A673 (cell line): ENCODE measurements around the gene CFAP61. TPM values are rescaled to one million over a fixed set of nuclear protein-coding genes. Genes with fewer than 3 reads are reported as not detected.

Experiments
- BruUV-seq: library from RNA; stranded (reverse); fragments of 400-500 nt; replicated peaks from 2 replicates; lab custom pipeline; 2021; lab: Mats Ljungman, UMichigan
- CTCF ChIA-PET: fragments of 300-600 bp; sonication (Branson Sonifier 250); formaldehyde crosslinking; loops from one replicate; lab custom pipeline; 2022; ENCODE audit warnings: antibody characterized with exemption; lab: Charles Lee
- POLR2A ChIA-PET: fragments of 300-600 bp; sonication (Branson Sonifier 250); formaldehyde crosslinking; loops from one replicate; lab custom pipeline; 2022; ENCODE audit warnings: antibody characterized with exemption; ENCODE audit not compliant: low non-redundant PET; lab: Charles Lee
- DNase-seq: peaks from one replicate; pipeline ENCODE4 v3.0.0-alpha.2; 2015; ENCODE audit warnings: low spot score
- H3K27ac ChIP-seq: fragments of 200-600 bp; sonication (generic); 2 replicates; pipeline ENCODE4 v1.5.1; 2016; ENCODE audit warnings: mixed run types, low read depth, mild to moderate bottlenecking, mixed read lengths, antibody characterized with exemption, low read length; ENCODE audit not compliant: poor library complexity, severe bottlenecking
- H3K27me3 ChIP-seq: fragments of 200-600 bp; sonication (generic); replicated peaks from 2 replicates; pipeline ENCODE4 v1.6.1; 2017; ENCODE audit warnings: mixed run types, low read depth, mild to moderate bottlenecking, mixed read lengths, antibody characterized with exemption, low read length; ENCODE audit not compliant: insufficient read depth, poor library complexity
- H3K36me3 ChIP-seq: fragments of 200-600 bp; sonication (generic); 2 replicates; pipeline ENCODE4 v1.6.1; 2016; ENCODE audit warnings: mixed run types, mild to moderate bottlenecking, mixed read lengths, antibody characterized with exemption, low read length; ENCODE audit not compliant: insufficient read depth, poor library complexity, severe bottlenecking
- H3K4me1 ChIP-seq: fragments of 200-600 bp; sonication (generic); 2 replicates; pipeline ENCODE4 v1.6.1; 2017; ENCODE audit warnings: mixed run types, mild to moderate bottlenecking, mixed read lengths, antibody characterized with exemption, low read length; ENCODE audit not compliant: insufficient read depth, poor library complexity, severe bottlenecking
- H3K4me3 ChIP-seq: fragments of 200-600 bp; sonication (generic); 2 replicates; pipeline ENCODE4 v1.5.1; 2016; ENCODE audit warnings: low read depth, mixed run types, mild to moderate bottlenecking, mixed read lengths, low read length; ENCODE audit not compliant: poor library complexity, severe bottlenecking
- H3K9me3 ChIP-seq: fragments of 200-600 bp; sonication (generic); 2 replicates; pipeline ENCODE4 v1.6.1; 2016; ENCODE audit warnings: mixed run types, low read depth, mild to moderate bottlenecking, mixed read lengths, antibody characterized with exemption, low read length; ENCODE audit not compliant: poor library complexity, severe bottlenecking
- CTCF ChIP-seq: fragments of 300-800, 200-600 bp; sonication (generic); conservative IDR thresholded peaks from 2 replicates; pipeline ENCODE4 v1.5.1; 2017; ENCODE audit warnings: low read depth, mild to moderate bottlenecking, antibody characterized with exemption, low read length, moderate library complexity, mixed read lengths
- EZH2 ChIP-seq: fragments of 200-600 bp; sonication (generic); IDR thresholded peaks from 2 replicates; pipeline ENCODE4 v1.6.1; 2017; ENCODE audit warnings: borderline replicate concordance, low read depth, mild to moderate bottlenecking, mixed read lengths, antibody characterized with exemption, low read length; ENCODE audit not compliant: poor library complexity, severe bottlenecking
- intact Hi-C: fragments of 100-400 bp; cut with micrococcal nuclease; formaldehyde crosslinking; loops from one replicate; pipeline ENCODE4 v1.10.0; 2022; ENCODE audit not compliant: unreplicated experiment
- total RNA-seq: library from RNA; stranded (reverse); gene quantifications from 2 replicates; pipeline ENCODE4 v1.2.3, GENCODE V29; 2021

The CFAP61 gene
- total RNA-seq, 1 experiment from 2014 or later, result not detected

- ChIA-PET CTCF (no interaction called here), POLR2A (no interaction called here)
- DNase-seq, result no peak
- H3K27me3 ChIP-seq, result no peaks in the 10 kb centered on the region
- no peak overlapping the region for H3K4me3 ChIP-seq
- TF ChIP-seq CTCF (no peak), EZH2 (no peak)
- intact Hi-C loops, result no loop called here
- no peaks in the 10 kb centered on the region for H3K9me3 ChIP-seq
- H3K36me3 ChIP-seq, result no peaks in the 10 kb centered on the region
- no TSS peak for BruUV-seq
- no peaks in the 10 kb centered on the region for H3K4me1 ChIP-seq
- H3K27ac ChIP-seq, result no peak overlapping the region
Measured at GRCh38 chr20:20233041-20233514, 180.7 kb downstream of the CFAP61 start.

GRCh38 chr20:20235681-20236080 lies 183.3 kb downstream of the CFAP61 start:
- no TSS peak for BruUV-seq
- CTCF ChIA-PET, result no interaction called here

GRCh38 chr20:20237093-20237959 lies 185.0 kb downstream of the CFAP61 start:
- POLR2A ChIA-PET, result no interaction called here
- no peaks in the 10 kb centered on the region for H3K36me3 ChIP-seq
- CTCF ChIA-PET, result no interaction called here
- BruUV-seq, result no TSS peak
- H3K9me3 ChIP-seq, result no peaks in the 10 kb centered on the region
- intact Hi-C loops, result loop anchor here (2.0 kb wide), 1 partner anchor 155 kb away; no protein-coding TSS in a partner anchor
- DNase-seq, result peak; percentile 57
- no peaks in the 10 kb centered on the region for H3K4me1 ChIP-seq
- no peak overlapping the region for H3K4me3 ChIP-seq
- no peaks in the 10 kb centered on the region for H3K27me3 ChIP-seq
- TF ChIP-seq CTCF (peak; percentile 83), EZH2 (no peak)
- no peak overlapping the region for H3K27ac ChIP-seq

More at GRCh38 chr20:20235681-20236080, 183.3 kb downstream of the CFAP61 start:
- intact Hi-C loops, result loop anchor here (2.0 kb wide), 1 partner anchor 153 kb away; no protein-coding TSS in a partner anchor
- Histone ChIP-seq H3K4me3 (no peak overlapping the region), H3K4me1 (no peaks in the 10 kb centered on the region), H3K27me3 (no peaks in the 10 kb centered on the region), H3K9me3 (no peaks in the 10 kb centered on the region), H3K36me3 (no peaks in the 10 kb centered on the region), H3K27ac (no peak overlapping the region)
- DNase-seq, result no peak
- no peak for TF ChIP-seq CTCF
- no peak for TF ChIP-seq EZH2
- POLR2A ChIA-PET, result no interaction called here
